ENCODE data around the gene TARM1.
"Not testable (repeated sequence)": the region's sequence is repeated elsewhere in the genome, so short reads cannot be mapped to it uniquely, and the experiment has no call there.

TARM1 gene

GRCh38 chr19:54099903-54100255, 18.7 kb upstream of the TARM1 start:
- in situ Hi-C loops (cut with HindIII; ENCODE audit: low sequenced_read_pairs), result not testable (repeated sequence)

GRCh38 chr19:54099190-54099902, 18.2 kb upstream of the TARM1 start:
- in situ Hi-C loops (cut with HindIII; ENCODE audit: low sequenced_read_pairs), result no loop called here

GRCh38 chr19:54096617-54097106, 15.5 kb upstream of the TARM1 start:
- in situ Hi-C loops (cut with HindIII; ENCODE audit: low sequenced_read_pairs), result no loop called here

- in situ Hi-C loops (cut with HindIII; ENCODE audit: low sequenced_read_pairs), result not testable (repeated sequence)
Measured at GRCh38 chr19:54095859-54096616, 14.9 kb upstream of the TARM1 start.

GRCh38 chr19:54095136-54095858, 14.1 kb upstream of the TARM1 start:
- in situ Hi-C loops (cut with HindIII; ENCODE audit: low sequenced_read_pairs), result no loop called here

DNA sequence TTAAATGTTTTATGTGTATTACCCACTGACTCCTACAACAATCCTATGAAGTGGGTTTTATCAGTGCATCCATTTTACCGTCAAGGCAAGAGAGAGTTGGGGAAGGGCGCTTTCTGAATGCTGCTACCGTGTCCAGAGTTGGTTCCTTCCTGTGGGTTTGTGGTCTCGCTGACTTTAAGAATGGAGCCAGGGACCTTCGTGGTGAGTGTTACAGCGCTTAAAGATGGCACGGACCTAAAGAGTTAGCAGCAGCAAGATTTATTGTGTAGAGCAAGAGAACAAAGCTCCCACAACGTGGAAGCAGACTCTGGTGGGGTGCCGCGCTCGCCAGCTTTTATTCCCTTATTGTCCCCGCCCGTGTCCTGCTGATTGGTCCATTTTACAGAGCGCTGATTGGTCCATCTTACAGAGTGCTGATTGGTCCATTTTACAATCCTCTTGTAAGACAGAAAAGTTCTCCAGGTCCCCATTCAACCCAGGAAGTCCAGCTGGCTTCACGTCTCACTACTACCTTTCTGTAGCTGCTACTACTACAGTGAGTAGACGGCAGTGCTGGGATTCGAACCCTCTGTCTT, 13.3 kb upstream of the TARM1 start:
- in situ Hi-C loops (cut with HindIII; ENCODE audit: low sequenced_read_pairs), result no loop called here

DNA sequence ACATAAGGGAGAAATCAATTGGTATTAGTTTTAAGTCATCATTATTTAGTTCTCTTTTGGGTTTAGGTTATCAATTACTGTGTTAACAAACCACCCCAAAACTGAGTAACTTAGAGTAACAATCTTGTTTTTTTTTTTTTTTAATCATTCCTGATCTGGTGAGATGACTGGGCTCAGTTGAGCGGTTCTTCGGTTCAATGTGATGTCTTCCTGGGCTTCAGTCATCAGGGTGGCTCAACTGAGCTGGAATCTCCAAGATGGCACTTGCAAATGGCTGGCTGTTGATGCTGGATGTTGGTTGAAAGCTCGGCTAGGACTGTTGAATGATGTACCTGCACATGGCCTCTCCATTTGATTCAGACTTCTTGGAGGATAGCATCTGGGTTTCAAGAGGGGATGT, 3.2 kb upstream of the TARM1 start:
- in situ Hi-C loops (cut with HindIII; ENCODE audit: low sequenced_read_pairs), result no loop called here

GRCh38 chr19:54077334-54077733, 3.8 kb downstream of the TARM1 start:
- in situ Hi-C loops (cut with HindIII; ENCODE audit: low sequenced_read_pairs), result no loop called here

DNA sequence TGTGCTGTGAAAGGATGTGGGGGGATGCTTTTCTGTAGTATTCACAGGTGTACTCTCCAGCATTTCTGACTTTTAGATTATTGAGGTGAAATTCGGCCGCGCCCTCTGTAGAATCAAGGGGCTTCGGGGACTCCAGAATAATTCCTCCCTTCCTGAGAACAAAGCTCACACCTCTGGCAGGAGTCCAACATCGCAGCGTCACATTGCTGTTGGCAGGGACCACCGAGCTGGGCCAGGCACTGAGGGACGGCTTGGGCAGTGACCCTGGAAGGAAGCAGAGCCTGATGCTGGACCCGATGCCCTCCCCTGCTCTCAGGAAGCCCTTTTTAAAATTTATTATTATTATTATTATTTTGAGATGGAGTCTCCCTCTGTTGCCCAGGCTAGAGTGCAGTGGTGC, 6.3 kb downstream of the TARM1 start:
- in situ Hi-C loops (cut with HindIII; ENCODE audit: low sequenced_read_pairs), result no loop called here

DNA sequence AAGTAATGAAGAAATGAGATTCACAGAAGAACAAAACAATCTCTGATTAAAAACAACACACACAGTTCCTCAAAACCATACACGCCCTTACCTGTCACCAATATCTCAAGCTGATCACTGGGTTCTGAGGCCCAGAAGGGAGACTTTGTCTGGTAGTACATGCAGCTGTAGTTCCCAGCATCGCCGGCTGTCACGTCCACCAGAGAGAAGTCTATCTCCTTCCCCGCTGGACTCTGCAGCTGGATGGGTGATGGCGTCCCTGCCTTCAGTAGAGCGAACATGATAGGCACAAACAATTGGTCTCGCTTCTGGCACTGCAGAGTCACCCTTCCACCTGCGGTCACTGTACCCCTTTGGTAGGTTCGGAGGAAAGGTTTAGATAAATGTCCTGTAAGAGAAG, 7.3 kb downstream of the TARM1 start:
- in situ Hi-C loops (cut with HindIII; ENCODE audit: low sequenced_read_pairs), result no loop called here

DNA sequence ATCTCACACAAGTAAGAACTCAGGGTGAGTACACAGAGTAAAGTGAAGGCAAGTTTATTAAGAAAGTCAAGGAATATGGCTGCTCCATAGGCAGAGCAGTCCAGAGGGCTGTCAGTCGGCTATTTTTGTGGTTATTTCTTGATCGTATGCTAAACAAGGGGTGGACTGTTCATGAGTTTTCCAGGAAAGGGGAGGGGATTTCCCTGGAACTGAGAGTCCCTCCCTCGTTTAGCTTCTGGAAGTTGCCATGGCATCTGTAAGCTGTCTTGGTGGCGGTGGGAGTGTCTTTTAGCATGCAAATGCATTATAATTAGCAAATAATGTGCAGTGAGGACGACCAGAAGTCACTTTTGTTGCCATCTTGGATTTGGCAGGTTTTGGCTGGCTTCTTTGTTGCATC, 11.7 kb downstream of the TARM1 start:
- in situ Hi-C loops (cut with HindIII; ENCODE audit: low sequenced_read_pairs), result no loop called here

- in situ Hi-C loops (cut with HindIII; ENCODE audit: low sequenced_read_pairs), result no loop called here
Measured at GRCh38 chr19:54063350-54064116, 17.6 kb downstream of the TARM1 start, which contains the start of gene VSTM1. Gene VSTM1 (minus strand): TSS chr19:54063897. CDS start chr19:54063777, 120 bp downstream.

DNA sequence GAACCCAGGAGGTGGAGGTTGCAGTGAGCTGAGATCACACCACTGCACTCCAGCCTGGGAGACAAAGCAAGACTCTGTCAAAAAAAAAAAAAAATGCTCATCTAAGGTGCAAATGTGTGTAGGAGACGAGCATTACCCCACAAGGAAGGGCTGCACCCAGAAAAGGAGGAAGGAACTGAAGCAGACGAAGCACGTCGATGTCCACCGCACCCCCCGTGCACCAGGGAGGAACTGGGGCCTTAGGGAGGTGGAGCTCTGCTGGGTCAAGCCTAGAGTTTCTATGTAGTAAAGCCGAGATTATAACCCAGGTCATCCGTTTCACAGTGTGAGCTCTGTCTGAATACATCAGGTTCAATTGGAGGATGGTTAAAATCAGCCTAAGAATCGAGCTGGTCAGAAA, 18.5 kb downstream of the TARM1 start:
- in situ Hi-C loops (cut with HindIII; ENCODE audit: low sequenced_read_pairs), result no loop called here

GRCh38 chr19:54047616-54048015, 33.5 kb downstream of the TARM1 start:
- in situ Hi-C loops (cut with HindIII; ENCODE audit: low sequenced_read_pairs), result loop anchor here (25.0 kb wide), 2 partner anchors 135 to 260 kb away; partner anchors contain the start of gene CACNG7

- in situ Hi-C loops (cut with HindIII; ENCODE audit: low sequenced_read_pairs), result loop anchor here (25.0 kb wide), 2 partner anchors 133 to 258 kb away; partner anchors contain the start of gene CACNG7
Measured at GRCh38 chr19:54045771-54046170, 35.4 kb downstream of the TARM1 start.

GRCh38 chr19:54042989-54043388, 38.2 kb downstream of the TARM1 start:
- in situ Hi-C loops (cut with HindIII; ENCODE audit: low sequenced_read_pairs), result loop anchor here (25.0 kb wide), 2 partner anchors 131 to 256 kb away; partner anchors contain the start of gene CACNG7

DNA sequence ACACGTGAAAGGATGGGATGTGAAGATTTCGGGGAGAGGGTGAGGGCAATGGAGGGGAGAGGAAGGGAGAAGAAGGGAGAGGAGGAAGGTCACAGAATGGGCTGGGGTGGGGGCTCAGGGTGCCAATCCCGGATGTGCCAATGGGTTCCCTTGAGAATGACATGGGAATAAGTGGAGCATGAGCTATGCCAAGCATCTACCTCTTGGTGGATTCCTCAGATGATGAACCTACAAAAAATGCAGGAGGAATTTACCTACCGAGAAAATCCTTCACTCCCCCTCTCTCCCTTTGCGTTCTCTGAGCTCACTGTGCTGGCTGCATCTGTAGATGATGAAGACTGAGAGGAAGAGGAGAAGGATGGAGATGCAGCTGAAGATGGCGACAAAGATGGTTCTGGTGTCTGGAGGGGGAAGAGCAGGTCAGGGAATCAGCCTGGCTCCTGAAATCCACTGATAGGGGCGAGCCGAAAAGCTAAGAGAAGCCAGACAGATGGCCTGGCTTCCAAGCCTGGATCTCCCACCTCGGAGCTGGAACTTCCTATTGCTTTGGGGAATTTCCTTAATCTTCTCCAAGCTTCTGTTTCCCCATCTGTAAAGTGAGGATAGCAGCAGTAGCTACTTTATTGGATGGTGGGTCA, 39.1 kb downstream of the TARM1 start:
- in situ Hi-C loops (cut with HindIII; ENCODE audit: low sequenced_read_pairs), result loop anchor here (25.0 kb wide), 2 partner anchors 130 to 255 kb away; partner anchors contain the start of gene CACNG7

- in situ Hi-C loops (cut with HindIII; ENCODE audit: low sequenced_read_pairs), result loop anchor here (25.0 kb wide), 2 partner anchors 128 to 253 kb away; partner anchors contain the start of gene CACNG7
Measured at GRCh38 chr19:54040003-54040402, 41.2 kb downstream of the TARM1 start.

DNA sequence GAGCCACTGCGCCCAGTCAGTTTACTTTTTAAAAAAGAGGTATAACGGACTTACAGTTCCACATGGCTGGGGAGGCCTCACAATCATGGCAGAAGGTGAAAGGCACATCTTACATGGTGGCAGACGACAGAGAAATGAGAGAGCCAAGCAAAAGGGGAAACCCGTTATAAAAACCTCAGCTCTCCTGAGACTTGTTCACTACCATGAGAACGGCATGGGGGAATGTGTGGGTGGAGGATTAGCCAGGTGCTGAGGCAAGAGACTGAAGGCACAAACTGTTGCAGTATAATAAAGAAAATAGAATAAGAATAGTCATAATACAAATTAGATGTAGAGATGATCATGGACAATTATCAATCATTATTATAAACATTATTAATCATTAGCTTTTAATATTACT, 44.6 kb downstream of the TARM1 start:
- in situ Hi-C loops (cut with HindIII; ENCODE audit: low sequenced_read_pairs), result loop anchor here (5.0 to 25.0 kb wide), 3 partner anchors 69 to 249 kb away; partner anchors contain the start of gene CACNG7
